ENCODE results near the gene PRRG4. TPM values are rescaled to one million over a fixed set of nuclear protein-coding genes. Genes with fewer than 3 reads are reported as not detected.

PRRG4 gene
- polyA plus RNA-seq, 1 donor (not counting 4 experiments of a cell fraction or from before 2014, with no cell fraction given): 10.0 TPM

GRCh38 chr11:32899438-32899837 is 69.7 kb downstream of the PRRG4 start:
- Histone ChIP-seq H3K27ac (ENCODE audit: control insufficient read depth, insufficient read depth, low read length) (no peak overlapping the region), H3K36me3 (ENCODE audit: control insufficient read depth in 2 of 2, extremely low read depth in 1 of 2, insufficient read depth in 2 of 2, low read length in 2 of 2) (peaks cover 0 to 3% of the 10 kb centered on the region in 2 experiments), H3K79me2 (ENCODE audit: control insufficient read depth, insufficient read depth, low read length) (peaks cover 98% of the 10 kb centered on the region), H3K4me2 (ENCODE audit: control insufficient read depth, extremely low read depth, insufficient read depth, low read depth, low read length) (no peak overlapping the region), H3K9me1 (ENCODE audit: control insufficient read depth, extremely low read depth, insufficient read depth, low read length) (peaks cover 2% of the 10 kb centered on the region), H2AFZ (ENCODE audit: control insufficient read depth, low read length) (no peak overlapping the region), H3K4me1 (ENCODE audit: control insufficient read depth, extremely low read depth, insufficient read depth, low read length) (peaks cover 24% of the 10 kb centered on the region), H3K9ac (ENCODE audit: control insufficient read depth, extremely low read depth, insufficient read depth, low read length) (no peak overlapping the region), H3K9me3 (ENCODE audit: control insufficient read depth, low read depth, low read length) (no peaks in the 10 kb centered on the region), H4K20me1 (ENCODE audit: control insufficient read depth, extremely low read depth, insufficient read depth, low read length) (no peaks in the 10 kb centered on the region), H3K4me3 (ENCODE audit: control insufficient read depth in 2 of 3, extremely low read depth in 1 of 3, insufficient read depth in 2 of 3, low read depth in 1 of 3, low read length in 3 of 3) (no peak overlapping the region), H3K27me3 (ENCODE audit: control insufficient read depth, extremely low read depth, insufficient read depth, low read length) (no peaks in the 10 kb centered on the region)
- FAIRE-seq (no peak), DNase-seq (ENCODE audit: low read depth, low spot score) (no peak)
- dilution Hi-C loops (cut with MboI; ENCODE audit: extremely low pct_ligation_motif_present, low sequenced_read_pairs): no loop called here
- no peak for TF ChIP-seq CTCF (optimal IDR thresholded peaks at IDR 0.05 in 1 of 3, IDR thresholded peaks at IDR 0.05 in 1 of 3, conservative IDR thresholded peaks at IDR 0.05 in 1 of 3; ENCODE audit: extremely low read depth in 1 of 3, insufficient read depth in 2 of 3, low read length in 3 of 3)
- no peak for TF ChIP-seq EZH2 (IDR thresholded peaks at IDR 0.05; ENCODE audit: low read length)

GRCh38 chr11:32902089-32902665 is 72.5 kb downstream of the PRRG4 start:
- Histone ChIP-seq H3K4me3 (ENCODE audit: control insufficient read depth in 2 of 3, extremely low read depth in 1 of 3, insufficient read depth in 2 of 3, low read depth in 1 of 3, low read length in 3 of 3) (peak overlapping the region in 1 of 3 experiments; percentile 3), H4K20me1 (ENCODE audit: control insufficient read depth, extremely low read depth, insufficient read depth, low read length) (no peaks in the 10 kb centered on the region), H3K79me2 (ENCODE audit: control insufficient read depth, insufficient read depth, low read length) (peaks cover 92% of the 10 kb centered on the region), H3K27ac (ENCODE audit: control insufficient read depth, insufficient read depth, low read length) (peak overlapping the region; percentile 2), H3K9me1 (ENCODE audit: control insufficient read depth, extremely low read depth, insufficient read depth, low read length) (no peaks in the 10 kb centered on the region), H3K4me2 (ENCODE audit: control insufficient read depth, extremely low read depth, insufficient read depth, low read depth, low read length) (peak overlapping the region; percentile 75), H3K36me3 (ENCODE audit: control insufficient read depth in 2 of 2, extremely low read depth in 1 of 2, insufficient read depth in 2 of 2, low read length in 2 of 2) (no peaks in the 10 kb centered on the region), H3K9ac (ENCODE audit: control insufficient read depth, extremely low read depth, insufficient read depth, low read length) (no peak overlapping the region), H3K9me3 (ENCODE audit: control insufficient read depth, low read depth, low read length) (no peaks in the 10 kb centered on the region), H2AFZ (ENCODE audit: control insufficient read depth, low read length) (peak overlapping the region; percentile 2), H3K27me3 (ENCODE audit: control insufficient read depth, extremely low read depth, insufficient read depth, low read length) (no peaks in the 10 kb centered on the region), H3K4me1 (ENCODE audit: control insufficient read depth, extremely low read depth, insufficient read depth, low read length) (peaks cover 15% of the 10 kb centered on the region)
- FAIRE-seq (peak; percentile 69), DNase-seq (ENCODE audit: low read depth, low spot score) (no peak)
- dilution Hi-C loops (cut with MboI; ENCODE audit: extremely low pct_ligation_motif_present, low sequenced_read_pairs): no loop called here
- TF ChIP-seq CTCF (optimal IDR thresholded peaks at IDR 0.05 in 1 of 3, IDR thresholded peaks at IDR 0.05 in 1 of 3, conservative IDR thresholded peaks at IDR 0.05 in 1 of 3; ENCODE audit: extremely low read depth in 1 of 3, insufficient read depth in 2 of 3, low read length in 3 of 3) (no peak), EZH2 (IDR thresholded peaks at IDR 0.05; ENCODE audit: low read length) (no peak)
